Activated gamma-delta T cell (primary cell): ENCODE data around the gene C1QTNF5.

Experiments
- DNase-seq: peaks from one replicate; lab custom pipeline; 2025; lab: John Stamatoyannopoulos, UW

Gene C1QTNF5

DNA sequence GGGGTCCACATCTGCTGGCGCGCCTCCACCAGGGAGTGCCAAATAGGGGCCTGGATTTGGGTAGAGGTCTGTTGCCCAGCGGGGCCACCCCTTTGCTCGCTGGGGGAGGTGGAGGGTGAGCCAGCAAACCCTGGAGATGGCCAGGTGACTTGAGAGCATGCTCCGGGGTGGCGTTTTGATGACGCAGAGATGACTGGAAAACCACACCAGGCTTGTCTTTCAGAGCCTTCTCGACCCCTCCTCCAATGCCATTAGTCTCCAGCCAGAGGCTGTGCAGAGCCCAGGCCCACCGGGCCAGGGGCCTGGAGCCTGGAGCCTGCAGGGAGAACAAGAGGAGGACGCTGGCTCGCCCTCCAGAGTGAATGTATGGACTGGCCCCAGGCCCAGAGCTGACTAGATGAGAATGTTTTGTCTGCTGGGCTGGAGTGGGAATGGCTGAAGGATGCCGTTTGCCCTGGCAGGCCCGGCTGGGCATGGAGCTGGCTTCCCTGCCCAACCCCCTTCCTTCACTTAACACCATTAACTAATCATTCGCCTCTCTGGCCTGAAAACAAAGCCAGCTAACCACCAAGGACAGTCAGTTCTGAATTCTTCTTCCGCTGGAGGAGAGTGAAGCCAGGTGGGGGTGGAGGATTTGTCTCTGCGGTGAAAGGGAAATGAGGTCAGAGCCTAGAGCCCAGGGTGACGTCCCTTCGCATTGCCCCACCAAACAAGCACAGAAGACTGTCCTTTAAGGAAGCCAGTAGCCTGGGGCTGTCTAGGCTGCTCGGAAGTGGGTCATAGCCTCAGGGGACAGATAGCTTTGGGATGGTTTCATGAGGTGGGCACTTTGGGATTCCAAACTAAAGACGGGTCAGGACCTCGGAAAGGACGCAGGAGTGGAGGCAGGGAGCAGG lies 22.2 kb downstream of the C1QTNF5 start:
- DNase-seq: no peak

DNA sequence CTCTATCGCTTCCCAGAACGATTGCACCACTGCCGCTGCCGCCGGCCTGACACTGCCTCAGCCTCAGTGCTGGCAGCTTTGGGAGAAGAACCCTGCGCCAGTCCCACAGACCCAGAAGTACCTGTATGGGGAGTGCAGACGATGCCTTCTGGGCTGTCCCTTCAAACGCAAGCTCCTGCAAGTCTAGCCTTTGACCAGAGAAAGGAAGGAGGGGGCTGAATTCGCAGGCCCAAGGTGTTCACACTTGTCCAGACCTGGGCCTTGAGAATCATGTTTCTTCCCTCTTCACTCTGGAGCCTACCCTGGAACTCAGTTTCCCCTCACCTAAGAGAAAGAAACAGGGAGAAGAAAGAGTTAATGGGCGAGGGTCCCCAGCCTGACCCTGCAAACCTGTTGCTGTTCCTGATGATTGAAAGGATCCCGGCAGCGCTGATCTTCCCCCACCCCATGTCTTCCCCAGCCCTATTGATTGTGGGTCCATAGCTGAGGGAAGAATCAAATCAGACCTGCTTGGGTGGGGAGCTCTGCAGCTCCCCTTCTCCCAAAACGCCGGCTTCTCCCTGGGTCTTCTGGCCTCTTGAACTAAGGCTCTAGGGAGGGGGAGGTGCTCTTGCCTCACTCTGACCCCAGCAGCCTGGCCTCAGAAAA lies 23.0 kb downstream of the C1QTNF5 start:
- DNase-seq: no peak

- DNase-seq: no peak
These were observed 23.7 kb downstream of the C1QTNF5 start, which contains the start of gene MCAM for GRCh38 chr11:119316729-119317591. Gene MCAM, minus strand, starts transcription at chr11:119317130. Its CDS starts 29 bp downstream, at chr11:119317101.

GRCh38 chr11:119316016-119316728 lies 24.5 kb downstream of the C1QTNF5 start:
- DNase-seq: no peak

GRCh38 chr11:119315131-119316015 lies 25.3 kb downstream of the C1QTNF5 start:
- no peak for DNase-seq

DNA sequence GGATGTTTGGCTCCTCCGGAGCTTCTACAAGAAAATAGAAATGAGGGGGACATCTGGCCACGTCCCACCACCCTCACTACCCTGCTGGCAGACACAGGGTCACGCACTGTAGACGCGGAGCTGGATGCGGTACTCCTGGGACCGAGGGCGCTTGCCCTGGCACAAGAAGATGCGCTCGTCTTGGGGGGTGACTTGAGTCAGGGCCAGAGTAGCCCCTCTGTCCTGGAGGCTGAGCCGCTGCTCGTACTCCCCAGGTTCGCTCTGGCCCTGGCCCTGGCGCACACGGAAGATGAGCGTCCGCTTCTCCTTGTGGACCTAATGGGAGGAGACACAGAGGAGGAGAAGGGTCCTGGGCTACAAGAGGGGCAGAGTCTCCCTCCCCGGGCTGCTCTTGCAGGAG lies 26.0 kb downstream of the C1QTNF5 start:
- DNase-seq: no peak

GRCh38 chr11:119310682-119311052 lies 30.0 kb downstream of the C1QTNF5 start:
- DNase-seq: no peak

DNA sequence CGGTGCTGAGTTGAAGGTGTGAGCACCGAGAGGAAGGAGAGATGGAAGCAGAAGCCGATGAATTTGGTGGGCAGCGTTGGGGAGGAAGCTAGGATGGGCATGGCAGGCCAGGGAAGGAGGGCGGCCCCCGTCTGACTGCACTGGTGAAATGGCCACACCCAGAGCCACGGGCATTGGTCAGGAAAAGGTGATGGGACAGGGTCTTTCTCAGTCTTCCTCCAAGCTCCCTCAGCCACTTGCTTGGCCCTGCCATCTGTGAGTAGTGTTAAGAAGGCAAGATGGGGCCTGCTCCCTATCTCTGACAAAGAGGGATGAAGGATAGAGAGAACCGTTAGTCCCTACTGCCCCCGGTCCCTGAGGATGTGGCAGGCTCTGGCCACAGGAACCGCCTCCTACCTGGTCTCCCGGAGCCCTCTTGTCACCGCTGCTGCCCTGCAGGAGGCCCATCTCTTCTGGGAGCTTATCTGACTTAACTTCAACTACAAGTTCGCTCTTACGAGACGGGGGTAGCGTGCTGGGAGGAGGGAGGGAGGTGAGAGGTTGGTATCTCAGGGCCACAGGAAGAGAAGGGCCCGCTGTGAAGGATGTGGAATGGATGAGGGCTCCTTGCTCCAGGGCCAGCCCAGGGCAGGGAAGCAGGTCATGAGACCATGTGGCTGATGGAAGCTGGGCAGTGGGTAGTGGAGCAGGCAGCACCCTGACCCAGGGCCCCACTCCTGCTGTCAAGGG lies 30.6 kb downstream of the C1QTNF5 start:
- DNase-seq: no peak

DNA sequence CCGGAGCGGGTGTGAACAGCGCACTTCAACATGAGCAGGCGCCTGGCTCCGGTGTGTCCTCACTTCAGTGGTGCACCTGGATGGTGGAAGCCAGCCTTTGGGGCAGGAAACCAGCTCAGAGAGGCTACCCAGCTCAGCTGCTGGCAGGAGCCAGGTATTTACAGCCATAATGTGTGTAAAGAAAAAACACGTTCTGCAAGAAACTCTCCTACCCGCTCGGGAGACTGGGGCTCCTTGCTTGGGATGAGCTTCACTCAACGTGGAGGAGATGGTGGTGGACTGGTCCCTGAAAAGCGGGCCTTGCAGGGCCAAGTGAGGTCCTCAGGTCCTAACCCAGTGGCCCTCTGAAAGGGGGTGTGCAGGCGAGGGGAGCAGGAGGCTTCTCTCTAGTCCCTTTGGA lies 31.3 kb downstream of the C1QTNF5 start:
- DNase-seq: no peak

DNA sequence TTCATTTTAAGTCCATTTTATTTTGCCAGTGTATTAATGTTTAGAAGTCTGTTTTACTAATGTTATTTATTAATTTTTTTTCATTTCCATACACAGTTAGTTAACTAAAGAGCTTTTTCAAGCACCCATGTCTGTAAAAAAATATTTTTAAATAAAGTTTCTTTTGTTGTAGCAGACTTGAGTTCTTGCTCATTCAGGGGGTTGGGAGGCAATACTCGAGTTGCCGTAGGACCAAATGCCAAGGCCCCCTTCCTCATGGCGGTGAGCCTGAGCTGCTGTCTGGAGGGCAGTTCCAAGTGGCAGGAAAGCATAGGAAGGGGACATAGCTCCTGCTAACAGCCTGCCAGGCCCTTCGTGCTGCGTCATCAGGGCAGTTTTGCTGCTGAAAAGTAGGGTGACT lies 32.7 kb downstream of the C1QTNF5 start:
- no peak for DNase-seq

DNA sequence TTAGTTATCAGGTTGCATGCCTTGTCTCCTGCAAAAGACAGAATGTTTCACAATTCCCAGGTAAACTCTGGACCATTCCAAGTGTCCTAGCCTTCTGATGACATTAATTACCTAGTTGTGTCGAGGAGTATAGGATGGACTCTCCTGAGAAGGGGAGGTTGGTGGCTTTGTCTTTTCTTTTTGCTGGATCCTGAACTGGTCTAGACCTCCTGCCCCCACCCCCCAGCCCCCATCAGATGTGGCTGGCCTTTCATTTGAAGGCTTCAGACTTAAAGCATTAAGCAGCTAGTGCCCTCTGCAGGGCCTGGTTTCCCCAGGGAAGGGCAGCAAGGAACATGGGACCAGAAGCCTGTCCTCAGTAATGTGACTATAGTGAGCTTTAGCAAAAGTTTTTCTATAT lies 33.5 kb downstream of the C1QTNF5 start:
- no peak for DNase-seq

- DNase-seq: no peak
These were observed 34.3 kb downstream of the C1QTNF5 start for GRCh38 chr11:119306373-119306890.

- DNase-seq: no peak
These were observed 34.9 kb downstream of the C1QTNF5 start for GRCh38 chr11:119305556-119306372.

DNA sequence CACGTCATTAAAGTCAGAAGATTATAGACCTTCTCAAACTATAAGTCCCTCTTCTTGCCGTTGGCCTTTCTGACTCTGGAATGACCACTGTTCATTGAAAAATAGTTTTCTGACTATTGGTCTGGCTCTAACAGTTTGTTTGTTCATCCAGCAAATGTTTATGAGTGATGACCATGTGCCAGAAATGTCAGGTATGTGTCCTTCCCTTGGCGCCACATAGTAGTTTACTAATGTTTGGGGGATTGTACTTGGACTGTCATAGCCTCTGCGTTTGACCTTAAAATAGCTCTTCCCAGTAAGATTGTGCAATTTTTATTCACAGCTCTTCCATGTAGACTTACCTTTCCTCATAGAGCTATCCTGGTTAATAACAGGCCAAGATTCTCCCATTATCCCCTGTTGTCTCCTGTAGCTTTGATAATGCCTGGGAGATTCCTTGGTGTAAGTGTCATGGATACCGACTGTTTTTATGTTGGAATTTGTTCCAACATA lies 37.4 kb downstream of the C1QTNF5 start:
- no peak for DNase-seq

DNA sequence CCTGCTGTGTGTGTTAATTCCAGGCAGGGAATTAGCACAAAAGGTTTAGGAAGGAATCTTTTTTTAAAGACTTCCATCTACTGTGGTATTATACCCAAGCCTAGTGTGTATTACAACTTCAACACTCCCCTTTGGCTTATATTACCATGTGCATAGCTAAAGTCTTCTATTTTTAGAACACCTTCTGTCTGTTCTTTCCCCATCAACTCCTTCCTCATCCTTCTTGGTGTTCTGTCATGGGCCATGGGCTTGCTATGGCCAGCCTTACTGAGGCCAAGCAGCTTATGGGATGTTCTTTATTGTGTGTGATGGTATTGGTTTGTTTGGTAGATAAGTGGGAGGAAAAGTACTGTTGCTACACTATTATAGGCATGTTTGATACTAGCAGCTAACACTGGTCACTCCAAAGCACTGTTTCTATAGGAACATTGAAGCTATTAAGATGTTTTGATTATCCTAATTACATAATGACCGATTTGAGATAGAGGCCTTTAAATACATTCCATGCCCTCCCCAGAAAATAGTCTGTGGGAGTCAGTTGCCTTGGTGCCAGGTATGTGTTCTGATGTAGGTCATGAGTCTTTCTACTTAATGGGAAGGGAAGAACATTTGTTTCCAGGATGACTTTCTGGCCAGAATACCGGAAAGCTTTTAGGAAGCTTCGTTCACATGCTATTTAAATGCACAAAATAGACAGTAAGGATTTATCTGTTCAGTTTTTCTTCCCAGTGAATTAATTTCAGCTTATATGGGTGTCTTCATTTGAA lies 40.3 kb downstream of the C1QTNF5 start:
- DNase-seq: no peak

GRCh38 chr11:119299416-119299815 lies 41.3 kb downstream of the C1QTNF5 start:
- no peak for DNase-seq

DNA sequence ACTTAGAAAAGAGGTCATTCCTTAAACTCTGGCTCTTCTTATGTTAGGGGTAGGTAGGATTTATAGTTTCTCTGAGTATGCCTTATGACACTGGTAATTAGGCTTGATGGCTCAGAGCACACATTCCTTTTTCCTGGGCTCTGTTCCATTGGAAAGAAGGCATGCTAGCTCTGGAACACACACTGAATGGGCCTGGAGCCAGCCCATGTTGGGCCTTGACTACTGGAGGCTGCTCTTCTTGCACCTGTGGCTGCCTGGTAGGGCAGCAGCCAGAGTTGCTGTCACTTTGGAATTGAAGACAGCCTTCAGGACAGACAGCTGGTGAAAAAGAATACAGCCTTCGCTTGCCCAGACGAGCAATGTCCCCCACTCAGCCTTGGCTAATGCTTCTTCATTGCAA lies 42.0 kb downstream of the C1QTNF5 start:
- no peak for DNase-seq

GRCh38 chr11:119297938-119298337 lies 42.7 kb downstream of the C1QTNF5 start:
- DNase-seq: no peak
